ENCODE data around the gene BPIFB6.

BPIFB6 gene

GRCh38 chr20:33051333-33051732 lies 19.9 kb downstream of the BPIFB6 start:
- H3K4me1 Mint-ChIP-seq: peaks cover 5% of the 10 kb centered on the region
- H3K4me3 Mint-ChIP-seq: no peak overlapping the region
- peaks cover 7% of the 10 kb centered on the region for H3K9me3 Mint-ChIP-seq
- H3K27me3 Mint-ChIP-seq (ENCODE audit: low read depth): peaks cover 16% of the 10 kb centered on the region
- TF ChIP-seq, protein P1, sequence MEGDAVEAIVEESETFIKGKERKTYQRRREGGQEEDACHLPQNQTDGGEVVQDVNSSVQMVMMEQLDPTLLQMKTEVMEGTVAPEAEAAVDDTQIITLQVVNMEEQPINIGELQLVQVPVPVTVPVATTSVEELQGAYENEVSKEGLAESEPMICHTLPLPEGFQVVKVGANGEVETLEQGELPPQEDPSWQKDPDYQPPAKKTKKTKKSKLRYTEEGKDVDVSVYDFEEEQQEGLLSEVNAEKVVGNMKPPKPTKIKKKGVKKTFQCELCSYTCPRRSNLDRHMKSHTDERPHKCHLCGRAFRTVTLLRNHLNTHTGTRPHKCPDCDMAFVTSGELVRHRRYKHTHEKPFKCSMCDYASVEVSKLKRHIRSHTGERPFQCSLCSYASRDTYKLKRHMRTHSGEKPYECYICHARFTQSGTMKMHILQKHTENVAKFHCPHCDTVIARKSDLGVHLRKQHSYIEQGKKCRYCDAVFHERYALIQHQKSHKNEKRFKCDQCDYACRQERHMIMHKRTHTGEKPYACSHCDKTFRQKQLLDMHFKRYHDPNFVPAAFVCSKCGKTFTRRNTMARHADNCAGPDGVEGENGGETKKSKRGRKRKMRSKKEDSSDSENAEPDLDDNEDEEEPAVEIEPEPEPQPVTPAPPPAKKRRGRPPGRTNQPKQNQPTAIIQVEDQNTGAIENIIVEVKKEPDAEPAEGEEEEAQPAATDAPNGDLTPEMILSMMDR (IDR thresholded peaks at IDR 0.05; ENCODE audit: unreplicated experiment in 3 of 3): no peak
- no peak overlapping the region for H3K27ac Mint-ChIP-seq
- H3K36me3 Mint-ChIP-seq (ENCODE audit: low read depth): no peaks in the 10 kb centered on the region

DNA sequence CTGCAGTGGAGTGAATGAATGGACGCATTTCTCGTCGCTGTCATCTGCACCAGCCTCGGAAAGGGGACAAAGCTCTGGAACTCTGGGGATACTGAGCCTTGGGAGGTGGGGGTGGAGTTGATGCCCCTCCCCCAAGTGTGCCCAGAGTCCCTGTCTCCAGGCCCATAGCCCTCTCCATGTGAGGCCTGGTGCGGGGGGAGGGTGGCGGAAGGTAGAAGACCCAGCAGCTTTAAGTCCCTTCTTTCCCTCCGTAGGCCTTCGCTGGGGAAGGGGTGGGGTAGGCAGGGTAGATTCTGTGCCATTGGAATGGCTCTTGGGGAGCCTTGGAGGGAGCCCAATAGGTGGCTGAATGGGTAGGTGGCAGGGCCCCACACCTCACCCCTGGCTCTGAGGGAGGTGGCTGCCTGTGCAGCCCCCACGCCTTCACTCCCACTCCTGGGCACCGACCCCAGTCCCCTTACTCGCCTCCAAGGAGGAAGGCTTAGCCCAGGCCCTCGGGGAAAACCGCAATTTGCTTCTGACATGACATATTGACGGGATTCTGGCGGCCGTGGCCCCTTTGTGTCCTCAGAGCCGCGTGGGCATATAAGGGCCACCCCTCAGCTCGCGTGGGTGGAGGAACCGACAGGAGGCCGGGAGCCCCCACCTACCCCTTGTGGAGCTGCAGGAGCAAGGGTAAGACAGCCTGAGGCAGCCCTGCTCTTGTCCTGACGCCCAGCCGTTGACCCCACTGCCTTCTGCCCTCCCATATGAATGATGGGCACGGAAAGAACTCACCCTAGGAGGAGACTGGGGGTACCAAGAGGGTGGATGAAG lies 22.1 kb downstream of the BPIFB6 start, which contains the start of gene BPIFB3:
TSS of gene BPIFB3 (plus strand) at position 613 of the 816 bp plus-strand sequence. CDS start 1,533 bp downstream, outside the sequence.
- H3K9me3 Mint-ChIP-seq: no peaks in the 10 kb centered on the region
- H3K27me3 Mint-ChIP-seq (ENCODE audit: low read depth): peaks cover 16% of the 10 kb centered on the region
- H3K36me3 Mint-ChIP-seq (ENCODE audit: low read depth): no peaks in the 10 kb centered on the region
- TF ChIP-seq, protein P1 (IDR thresholded peaks at IDR 0.05; ENCODE audit: unreplicated experiment in 3 of 3): no peak
- peaks cover 5% of the 10 kb centered on the region for H3K4me1 Mint-ChIP-seq
- no peak within 1 kb of the TSS for H3K4me3 Mint-ChIP-seq
- no peak within 1 kb of the TSS for H3K27ac Mint-ChIP-seq

GRCh38 chr20:33054381-33054780 lies 22.9 kb downstream of the BPIFB6 start:
- H3K4me3 Mint-ChIP-seq: no peak overlapping the region
- H3K4me1 Mint-ChIP-seq: peaks cover 5% of the 10 kb centered on the region
- TF ChIP-seq, protein P1 (IDR thresholded peaks at IDR 0.05; ENCODE audit: unreplicated experiment in 3 of 3): no peak
- H3K27ac Mint-ChIP-seq: no peak overlapping the region
- peaks cover 16% of the 10 kb centered on the region for H3K27me3 Mint-ChIP-seq (ENCODE audit: low read depth)
- no peaks in the 10 kb centered on the region for H3K9me3 Mint-ChIP-seq
- H3K36me3 Mint-ChIP-seq (ENCODE audit: low read depth): no peaks in the 10 kb centered on the region

DNA sequence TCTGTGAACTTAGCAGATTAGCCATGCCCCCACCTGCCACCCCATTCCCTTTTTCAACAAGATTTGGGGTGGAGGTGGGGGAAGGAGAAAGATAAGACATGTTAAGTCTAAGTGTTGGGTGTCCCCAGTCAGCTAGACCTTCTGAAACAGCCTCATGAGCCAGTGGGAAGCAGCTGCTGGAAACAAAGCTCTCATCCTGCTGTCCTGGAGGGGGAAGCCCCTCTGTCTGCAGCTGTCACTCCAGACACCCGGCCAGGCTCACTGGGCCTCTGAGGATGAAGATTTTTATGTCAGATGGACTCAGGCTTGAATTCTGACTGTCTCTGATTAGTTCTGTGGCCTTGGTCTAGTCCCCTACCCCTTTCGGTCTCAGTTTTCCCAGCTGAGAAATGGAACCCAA lies 23.3 kb downstream of the BPIFB6 start:
- H3K9me3 Mint-ChIP-seq: no peaks in the 10 kb centered on the region
- no peak overlapping the region for H3K27ac Mint-ChIP-seq
- TF ChIP-seq, protein P1 (IDR thresholded peaks at IDR 0.05; ENCODE audit: unreplicated experiment in 3 of 3): no peak
- peaks cover 16% of the 10 kb centered on the region for H3K27me3 Mint-ChIP-seq (ENCODE audit: low read depth)
- H3K4me3 Mint-ChIP-seq: no peak overlapping the region
- H3K36me3 Mint-ChIP-seq (ENCODE audit: low read depth): no peaks in the 10 kb centered on the region
- peaks cover 5% of the 10 kb centered on the region for H3K4me1 Mint-ChIP-seq

- H3K4me1 Mint-ChIP-seq: peaks cover 24% of the 10 kb centered on the region
Measured at GRCh38 chr20:33059136-33059535, 27.7 kb downstream of the BPIFB6 start.

More at GRCh38 chr20:33059136-33059535, 27.7 kb downstream of the BPIFB6 start:
- H3K9me3 Mint-ChIP-seq: no peaks in the 10 kb centered on the region
- no peaks in the 10 kb centered on the region for H3K36me3 Mint-ChIP-seq (ENCODE audit: low read depth)
- no peak overlapping the region for H3K27ac Mint-ChIP-seq
- no peak overlapping the region for H3K4me3 Mint-ChIP-seq
- TF ChIP-seq, protein P1 (IDR thresholded peaks at IDR 0.05; ENCODE audit: unreplicated experiment in 3 of 3): no peak
- peaks cover 29% of the 10 kb centered on the region for H3K27me3 Mint-ChIP-seq (ENCODE audit: low read depth)
